Stimulated activated CD8-positive, alpha-beta memory T cell treated with anti-CD3 and anti-CD28 coated beads, Interleukin-12 subunit alpha, Interleukin-12 subunit beta, amount 100 ng/mL, for 1 hour (primary cell): ENCODE data around the gene PGM2.

Experiments used
- DNase-seq: peaks from one replicate; pipeline ENCODE4 v3.0.0-alpha.2; 2020; ENCODE audit warnings: low read depth

Gene PGM2

GRCh38 chr4:37902738-37903693 lies 76.5 kb downstream of the PGM2 start:
- DNase-seq: no peak

GRCh38 chr4:37903901-37904300 lies 77.4 kb downstream of the PGM2 start:
- DNase-seq: no peak

GRCh38 chr4:37904824-37905223 lies 78.3 kb downstream of the PGM2 start:
- no peak for DNase-seq

GRCh38 chr4:37905533-37906169 lies 79.2 kb downstream of the PGM2 start:
- DNase-seq: no peak

- no peak for DNase-seq
These were observed 82.2 kb downstream of the PGM2 start for GRCh38 chr4:37908488-37909331.

GRCh38 chr4:37909332-37910090 lies 83.0 kb downstream of the PGM2 start:
- no peak for DNase-seq

- no peak for DNase-seq
These were observed 83.6 kb downstream of the PGM2 start for GRCh38 chr4:37910091-37910486.
